ENCODE data around the gene C1QL1.

- TF ChIP-seq CTCF (optimal IDR thresholded peaks at IDR 0.05 in 1 of 3, IDR thresholded peaks at IDR 0.05 in 1 of 3, conservative IDR thresholded peaks at IDR 0.05 in 1 of 3; ENCODE audit: extremely low read depth in 1 of 3, insufficient read depth in 2 of 3, low read length in 3 of 3), result no peak
- TF ChIP-seq EZH2 (IDR thresholded peaks at IDR 0.05; ENCODE audit: low read length), result no peak
Observed at GRCh38 chr17:44955674-44956425, 12.3 kb downstream of the C1QL1 start.
